ENCODE results near the gene BPGM. TPM values are rescaled to one million over a fixed set of nuclear protein-coding genes. Genes with fewer than 3 reads are reported as not detected.
"Not testable (repeated sequence)": the region's sequence is repeated elsewhere in the genome, so short reads cannot be mapped to it uniquely, and the experiment has no call there.

Gene BPGM
- polyA plus RNA-seq, 3 donors = 45.7 to 49.0 (median 47.6) TPM

- no peak for DNase-seq (ENCODE audit: low read depth in 3 of 3, low spot score in 2 of 3)
Measured at GRCh38 chr7:134662166-134662870, 15.7 kb downstream of the BPGM start.

DNA sequence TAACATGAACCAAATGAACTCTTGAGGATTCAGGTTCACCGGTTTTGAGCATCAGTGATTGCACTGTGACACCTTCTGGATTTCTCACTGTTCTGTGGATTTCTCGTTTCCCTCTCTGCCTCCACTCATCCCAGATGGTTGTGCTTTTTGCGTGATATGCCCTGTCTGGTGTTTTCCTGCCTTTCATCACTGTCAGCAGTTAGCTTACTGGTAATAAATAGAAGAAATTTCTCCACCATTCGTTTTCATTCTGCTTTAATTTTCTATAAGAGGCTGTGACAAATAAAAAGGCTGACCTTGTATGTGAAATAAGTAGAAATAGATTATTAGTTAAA is 16.2 kb downstream of the BPGM start:
- no peak for DNase-seq (ENCODE audit: low read depth in 3 of 3, low spot score in 2 of 3)

DNA sequence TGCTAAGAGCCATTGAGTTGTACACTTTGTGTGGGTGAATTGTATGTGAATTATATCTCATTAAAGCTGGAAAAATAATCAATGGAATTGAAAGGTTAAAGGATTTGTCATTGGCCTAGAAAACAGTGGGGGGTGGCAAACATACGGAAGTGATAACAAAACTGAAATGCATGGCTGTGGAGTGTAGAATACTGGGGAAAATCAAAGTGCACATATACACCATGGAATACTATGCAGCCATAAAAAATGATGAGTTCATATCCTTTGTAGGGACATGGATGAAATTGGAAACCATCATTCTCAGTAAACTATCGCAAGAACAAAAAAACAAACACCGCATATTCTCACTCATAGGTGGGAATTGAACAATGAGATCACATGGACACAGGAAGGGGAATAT is 18.4 kb downstream of the BPGM start:
- DNase-seq (ENCODE audit: low read depth in 3 of 3, low spot score in 2 of 3) = not testable (repeated sequence)

GRCh38 chr7:134667899-134668298 is 21.2 kb downstream of the BPGM start:
- no peak for DNase-seq (ENCODE audit: low read depth in 3 of 3, low spot score in 2 of 3)

DNA sequence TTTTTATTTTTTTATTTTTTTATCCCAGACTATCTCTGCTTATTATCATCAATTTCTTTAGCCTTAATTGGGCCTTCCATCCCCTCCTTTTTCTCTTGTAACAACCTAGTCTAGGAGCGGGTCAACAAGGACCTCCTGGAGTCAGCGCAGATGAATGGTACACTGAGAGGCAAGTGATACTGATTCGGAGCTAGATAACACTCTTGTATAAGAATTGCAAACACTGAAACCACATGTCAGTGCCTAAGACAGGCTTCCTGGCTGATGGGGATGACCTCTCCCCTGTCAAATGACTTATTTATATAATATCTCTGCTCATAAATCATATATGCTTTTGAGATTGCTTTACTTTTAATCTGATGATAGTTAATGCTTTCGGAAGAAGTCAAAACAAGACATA is 22.7 kb downstream of the BPGM start:
- DNase-seq (ENCODE audit: low read depth in 3 of 3, low spot score in 2 of 3) = no peak

- DNase-seq (ENCODE audit: low read depth in 3 of 3, low spot score in 2 of 3) = no peak
Measured at GRCh38 chr7:134669845-134670373, 23.3 kb downstream of the BPGM start.

DNA sequence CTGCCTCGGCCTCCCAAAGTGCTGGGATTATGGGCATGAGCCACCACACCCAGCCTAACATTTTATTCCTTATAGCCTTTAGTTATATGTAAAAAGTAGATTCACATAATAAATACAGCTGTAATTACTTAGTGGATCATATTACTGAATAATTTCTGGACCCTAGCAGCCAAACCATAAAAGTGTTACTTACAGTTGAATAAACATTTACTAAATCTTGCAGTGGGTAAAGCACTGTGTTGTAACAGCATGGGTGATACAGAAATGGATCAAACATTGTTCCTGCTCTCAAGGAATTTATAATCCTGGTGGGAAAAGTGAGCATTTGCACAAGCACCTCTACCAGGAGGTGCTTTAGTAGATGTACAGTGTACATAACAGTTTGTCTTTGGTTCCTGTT is 25.0 kb downstream of the BPGM start:
- no peak for DNase-seq (ENCODE audit: low read depth in 3 of 3, low spot score in 2 of 3)

DNA sequence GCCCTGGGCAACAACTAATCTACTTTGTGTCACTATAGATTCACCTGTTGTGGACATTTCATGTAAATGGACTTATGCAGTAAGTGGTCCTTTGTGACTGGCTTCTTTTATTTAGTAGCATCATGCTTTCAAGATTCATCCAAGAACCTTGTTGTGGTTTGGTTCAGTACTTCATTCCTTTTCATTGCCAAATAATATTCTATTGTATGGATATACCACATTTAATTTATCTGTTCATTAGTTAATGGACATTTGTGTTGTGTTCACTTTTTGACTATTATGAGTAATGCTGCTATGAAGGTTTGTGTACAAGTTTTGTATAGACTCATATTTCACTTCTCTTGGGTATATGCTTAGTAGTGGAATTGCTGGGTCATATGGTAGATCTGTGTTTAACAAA is 27.8 kb downstream of the BPGM start:
- DNase-seq (ENCODE audit: low read depth in 3 of 3, low spot score in 2 of 3) = no peak

DNA sequence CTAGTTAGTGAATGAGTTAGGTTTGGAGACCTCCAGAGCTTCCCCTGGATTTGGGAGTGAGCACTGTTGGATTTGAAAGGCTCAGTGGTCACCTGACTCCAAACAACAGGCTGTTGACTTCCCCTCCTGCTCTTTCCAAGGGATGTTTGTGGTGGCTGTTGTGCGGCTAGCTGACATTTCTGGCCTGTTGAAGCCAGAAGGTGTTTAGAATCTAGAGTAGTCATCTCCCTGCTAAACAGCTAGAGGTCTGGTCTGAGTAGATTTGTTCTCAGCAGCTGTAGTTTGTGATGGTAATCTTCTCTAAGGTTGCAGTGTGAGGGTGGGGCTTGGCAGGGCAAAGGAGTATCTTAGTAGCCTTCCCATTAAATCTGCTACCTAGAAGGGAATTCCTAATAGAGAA is 30.1 kb downstream of the BPGM start:
- DNase-seq (ENCODE audit: low read depth in 3 of 3, low spot score in 2 of 3) = no peak

- no peak for DNase-seq (ENCODE audit: low read depth in 3 of 3, low spot score in 2 of 3)
Measured at GRCh38 chr7:134678115-134678514, 31.5 kb downstream of the BPGM start.

- no peak for DNase-seq (ENCODE audit: low read depth in 3 of 3, low spot score in 2 of 3)
Measured at GRCh38 chr7:134679006-134679405, 32.4 kb downstream of the BPGM start.

DNA sequence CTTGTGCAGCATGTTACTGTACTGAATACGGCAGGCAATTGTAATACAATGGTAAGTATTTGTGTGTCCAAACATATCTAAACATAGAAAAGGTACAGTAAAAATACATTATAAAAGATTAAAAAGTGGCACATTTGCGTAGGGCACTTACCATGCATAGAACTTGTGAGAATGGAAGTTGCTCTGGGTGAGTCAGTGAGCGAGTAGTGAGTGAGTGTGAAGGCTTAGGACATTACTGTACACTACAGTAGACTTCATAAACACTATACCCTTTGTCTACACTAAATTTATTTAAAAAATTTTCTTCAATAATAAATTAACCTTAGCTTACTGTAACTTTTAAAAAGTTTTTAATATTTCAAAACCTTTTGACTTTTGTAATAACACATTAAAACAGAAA is 37.5 kb downstream of the BPGM start:
- no peak for DNase-seq (ENCODE audit: low read depth in 3 of 3, low spot score in 2 of 3)

DNA sequence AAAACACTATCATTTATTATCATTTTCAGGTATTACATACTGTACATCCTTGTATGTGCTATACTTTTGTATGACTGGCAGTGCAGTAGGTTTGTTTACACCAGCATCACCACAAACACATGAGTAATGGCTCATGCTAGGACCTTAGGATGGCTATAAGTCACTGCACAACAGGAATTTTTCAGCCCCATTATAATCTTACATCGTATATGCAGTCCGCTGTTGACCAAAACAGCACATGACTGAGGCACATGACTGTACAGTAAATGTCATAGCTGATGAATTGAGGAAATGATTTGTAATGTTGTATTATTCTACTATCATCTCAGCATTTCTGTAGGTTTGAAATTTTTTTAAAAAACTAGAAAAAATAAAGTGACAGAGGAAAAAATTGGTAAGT is 38.6 kb downstream of the BPGM start:
- DNase-seq (ENCODE audit: low read depth in 3 of 3, low spot score in 2 of 3) = no peak

GRCh38 chr7:134686786-134687185 is 40.1 kb downstream of the BPGM start:
- DNase-seq (ENCODE audit: low read depth in 3 of 3, low spot score in 2 of 3) = no peak

GRCh38 chr7:134689550-134689949 is 42.9 kb downstream of the BPGM start:
- DNase-seq (ENCODE audit: low read depth in 3 of 3, low spot score in 2 of 3) = not testable (repeated sequence)

DNA sequence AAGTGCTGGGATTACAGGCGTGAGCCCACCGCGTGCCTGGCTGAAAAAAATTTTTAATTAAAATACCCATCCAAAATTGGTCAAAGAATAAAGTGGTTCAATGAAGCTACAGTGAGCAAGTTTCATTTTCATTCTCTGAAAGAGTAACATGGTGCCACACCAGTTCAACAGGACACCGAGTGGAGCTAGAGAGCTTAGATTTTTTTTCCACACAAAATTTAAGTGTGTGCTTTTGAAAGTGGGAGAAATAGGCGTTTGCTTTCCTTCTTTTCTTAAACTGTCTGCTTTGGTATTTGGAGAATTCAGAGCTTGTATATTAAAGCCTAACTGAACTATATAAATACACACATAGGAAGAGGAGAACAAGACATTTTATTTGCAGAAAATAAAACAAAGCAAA is 43.4 kb downstream of the BPGM start:
- no peak for DNase-seq (ENCODE audit: low read depth in 3 of 3, low spot score in 2 of 3)

GRCh38 chr7:134690614-134691504 is 44.2 kb downstream of the BPGM start:
- no peak for DNase-seq (ENCODE audit: low read depth in 3 of 3, low spot score in 2 of 3)

GRCh38 chr7:134691546-134692343 is 45.1 kb downstream of the BPGM start:
- no peak for DNase-seq (ENCODE audit: low read depth in 3 of 3, low spot score in 2 of 3)

- no peak for DNase-seq (ENCODE audit: low read depth in 3 of 3, low spot score in 2 of 3)
Measured at GRCh38 chr7:134692344-134692705, 45.7 kb downstream of the BPGM start.

DNA sequence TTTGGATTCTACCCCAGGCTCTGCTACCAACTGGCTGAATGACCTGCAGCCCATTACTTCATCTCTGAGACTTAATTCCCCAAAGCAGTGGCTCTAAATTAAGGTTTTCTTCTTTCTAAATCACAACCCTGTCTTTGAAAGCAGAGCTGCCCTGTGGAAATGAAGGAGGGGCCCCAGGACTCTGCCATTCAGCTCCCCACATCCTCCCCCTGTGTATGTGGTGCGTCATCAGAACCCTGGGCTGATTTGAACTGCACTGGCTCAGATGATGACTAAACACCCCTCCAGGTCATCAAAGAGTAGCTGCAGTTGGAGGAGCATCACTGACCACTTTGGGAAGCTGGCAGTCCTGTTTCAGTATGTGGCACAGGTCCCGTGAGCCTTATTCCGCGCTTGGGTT is 46.6 kb downstream of the BPGM start:
- DNase-seq (ENCODE audit: low read depth in 3 of 3, low spot score in 2 of 3) = no peak

DNA sequence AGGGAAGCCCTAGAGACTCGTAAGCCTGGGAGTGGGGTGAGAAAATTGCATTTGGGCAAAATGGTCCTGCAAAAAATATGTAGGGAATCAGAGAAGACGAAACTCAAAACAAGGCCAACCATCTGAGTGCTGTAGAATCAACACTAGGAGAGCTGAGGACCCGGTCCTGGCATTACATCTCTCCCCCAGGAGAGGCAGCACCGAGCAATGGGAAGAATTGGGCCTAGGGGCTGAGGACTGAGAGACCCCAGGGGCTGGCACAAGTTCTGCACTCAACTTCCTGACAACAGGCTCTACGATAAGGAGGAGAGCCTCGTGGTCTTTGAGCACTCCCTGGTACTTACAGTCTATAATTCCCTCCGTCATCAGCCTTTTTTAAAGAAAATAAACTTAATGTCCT is 47.6 kb downstream of the BPGM start:
- no peak for DNase-seq (ENCODE audit: low read depth in 3 of 3, low spot score in 2 of 3)
